Keratinocyte (primary cell): ENCODE data around the gene PXYLP1. TPM values are rescaled to one million over a fixed set of nuclear protein-coding genes. Genes with fewer than 3 reads are reported as not detected.
A peak's percentile ranks its signal among the peaks of the same experiment; 100 is the strongest.

Experiments used
- DNase-seq: peaks from one replicate; pipeline ENCODE4 v3.0.0-alpha.2; 2011; ENCODE audit warnings: low read depth, missing footprints, low spot score
- FAIRE-seq: peaks from 2 replicates; lab custom pipeline; 2011; peaks lifted over from hg19 to GRCh38; lab: Jason Lieb, UNC
- H2AFZ ChIP-seq: 2 replicates; pipeline ENCODE4 v1.6.0; 2012; ENCODE audit warnings: low read length, control low read depth, inconsistent platforms; ENCODE audit not compliant: control insufficient read depth
- H3K27ac ChIP-seq: 2 replicates; pipeline ENCODE4 v1.5.1; 2011; ENCODE audit warnings: low read length; ENCODE audit not compliant: control insufficient read depth, insufficient read depth
- H3K27me3 ChIP-seq: 3 replicates; pipeline ENCODE4 v1.6.0; 2011; ENCODE audit warnings: low read length; ENCODE audit not compliant: control insufficient read depth, insufficient read depth; ENCODE audit errors: extremely low read depth
- H3K36me3 ChIP-seq, 2 experiments: 2 replicates in 1 of 2; 3 replicates in 1 of 2; pipeline ENCODE4 v1.5.1; 2011; ENCODE audit warnings: low read length in 2 of 2, mild to moderate bottlenecking in 1 of 2; ENCODE audit not compliant: control insufficient read depth in 2 of 2, insufficient read depth in 2 of 2; ENCODE audit errors: extremely low read depth in 1 of 2
- H3K4me1 ChIP-seq: 3 replicates; pipeline ENCODE4 v1.5.1; 2011; ENCODE audit warnings: low read length; ENCODE audit not compliant: control insufficient read depth, insufficient read depth; ENCODE audit errors: extremely low read depth
- H3K4me2 ChIP-seq: 3 replicates; pipeline ENCODE4 v1.6.0; 2011; ENCODE audit warnings: low read depth, low read length; ENCODE audit not compliant: control insufficient read depth, insufficient read depth; ENCODE audit errors: extremely low read depth
- H3K4me3 ChIP-seq, 3 experiments: fragments of 200-600 bp in 1 of 3; sonication (generic) in 1 of 3; 2 replicates in 2 of 3; 3 replicates in 1 of 3; pipeline ENCODE4 v1.5.1; 2011 to 2016; ENCODE audit warnings: low read length in 3 of 3, mild to moderate bottlenecking in 3 of 3, control low read depth in 2 of 3, inconsistent platforms in 1 of 3, low read depth in 1 of 3, mixed read lengths in 1 of 3, mixed run types in 1 of 3, moderate library complexity in 1 of 3; ENCODE audit not compliant: control insufficient read depth in 2 of 3, insufficient read depth in 2 of 3; ENCODE audit errors: extremely low read depth in 1 of 3
- H3K79me2 ChIP-seq: 2 replicates; pipeline ENCODE4 v1.6.0; 2012; ENCODE audit warnings: low read length; ENCODE audit not compliant: control insufficient read depth, insufficient read depth
- H3K9ac ChIP-seq: 3 replicates; pipeline ENCODE4 v1.6.0; 2011; ENCODE audit warnings: low read length; ENCODE audit not compliant: control insufficient read depth, insufficient read depth; ENCODE audit errors: extremely low read depth
- H3K9me1 ChIP-seq: 3 replicates; pipeline ENCODE4 v1.6.0; 2011; ENCODE audit warnings: low read length; ENCODE audit not compliant: control insufficient read depth, insufficient read depth; ENCODE audit errors: extremely low read depth
- H3K9me3 ChIP-seq: 2 replicates; pipeline ENCODE4 v1.5.1; 2012; ENCODE audit warnings: low read depth, low read length; ENCODE audit not compliant: control insufficient read depth
- H4K20me1 ChIP-seq: 3 replicates; pipeline ENCODE4 v1.6.0; 2011; ENCODE audit warnings: low read length; ENCODE audit not compliant: control insufficient read depth, insufficient read depth; ENCODE audit errors: extremely low read depth
- CTCF ChIP-seq, 3 experiments: IDR thresholded peaks in 1 of 3; conservative IDR thresholded peaks in 1 of 3; optimal IDR thresholded peaks in 1 of 3; 2 replicates in 2 of 3; 3 replicates in 1 of 3; pipeline versions ENCODE3 to v1.5.1; 2011; ENCODE audit warnings: low read length in 3 of 3, mild to moderate bottlenecking in 3 of 3, moderate library complexity in 2 of 3, control low read depth in 1 of 3, inconsistent platforms in 1 of 3; ENCODE audit not compliant: insufficient read depth in 2 of 3; ENCODE audit errors: extremely low read depth in 1 of 3
- EZH2 ChIP-seq: IDR thresholded peaks from one replicate; pipeline ENCODE4 v1.6.1; 2012; ENCODE audit warnings: inconsistent platforms, mild to moderate bottlenecking, low read length, moderate library complexity
- dilution Hi-C: fragments of 300-500 bp; cut with MboI; formaldehyde crosslinking; loops from one replicate; pipeline ENCODE4 v1.7.0; 2020; ENCODE audit warnings: low sequenced_read_pairs; ENCODE audit not compliant: extremely low pct_ligation_motif_present
- polyA minus RNA-seq, 3 experiments: library from RNA; depleted of rRNA, polyadenylated mRNA; stranded (reverse); fragments of >200 nt; gene quantifications; 1 replicate in 1 of 3; 2 replicates in 1 of 3; 3 replicates in 1 of 3; pipeline ENCODE4 v1.2.3, GENCODE V29; 2011
- polyA plus RNA-seq, 5 experiments: library from polyadenylated mRNA; depleted of rRNA in 3 of 5; stranded (reverse) in 3 of 5; stranded (forward) in 1 of 5; unstranded in 1 of 5; fragments of >200 nt; gene quantifications; 1 replicate in 1 of 5; 2 replicates in 3 of 5; 3 replicates in 1 of 5; pipeline versions ENCODE4 v1.2.1 to v1.2.3, GENCODE V29; 2011 to 2012; ENCODE audit warnings: missing spikeins in 2 of 5, low read depth in 1 of 5, low replicate concordance in 1 of 5

Gene PXYLP1, protein sequence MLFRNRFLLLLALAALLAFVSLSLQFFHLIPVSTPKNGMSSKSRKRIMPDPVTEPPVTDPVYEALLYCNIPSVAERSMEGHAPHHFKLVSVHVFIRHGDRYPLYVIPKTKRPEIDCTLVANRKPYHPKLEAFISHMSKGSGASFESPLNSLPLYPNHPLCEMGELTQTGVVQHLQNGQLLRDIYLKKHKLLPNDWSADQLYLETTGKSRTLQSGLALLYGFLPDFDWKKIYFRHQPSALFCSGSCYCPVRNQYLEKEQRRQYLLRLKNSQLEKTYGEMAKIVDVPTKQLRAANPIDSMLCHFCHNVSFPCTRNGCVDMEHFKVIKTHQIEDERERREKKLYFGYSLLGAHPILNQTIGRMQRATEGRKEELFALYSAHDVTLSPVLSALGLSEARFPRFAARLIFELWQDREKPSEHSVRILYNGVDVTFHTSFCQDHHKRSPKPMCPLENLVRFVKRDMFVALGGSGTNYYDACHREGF
- 2.3 to 3.1 TPM (median 3.0 TPM) in 3 replicates for polyA plus RNA-seq
- 2.4 TPM for polyA plus RNA-seq (2011; ENCODE audit: low read depth)
- polyA plus RNA-seq (2011; cell fraction: cytosol; rRNA removed), result 1.4 and 2.3 TPM in 2 replicates
- 3.5 and 4.3 TPM in 2 replicates for polyA plus RNA-seq (2011; cell fraction: nucleus; rRNA removed)
- 2.1 and 3.4 TPM in 2 replicates for polyA plus RNA-seq (2012; ENCODE audit: low replicate concordance)
- polyA minus RNA-seq, result 3.4 to 6.6 TPM (median 4.7 TPM) in 3 replicates
- polyA minus RNA-seq (2011; cell fraction: cytosol; rRNA and poly(A)+ RNA removed), result 1.2 TPM
- polyA minus RNA-seq (2011; cell fraction: nucleus; rRNA and poly(A)+ RNA removed), result 2.6 and 4.5 TPM in 2 replicates

GRCh38 chr3:141231101-141231951 is at the start of gene PXYLP1:
Gene PXYLP1 (plus strand): TSS chr3:141231825. CDS start chr3:141260176, 28,351 bp downstream.
- Histone ChIP-seq H3K4me3 (peak within 1 kb of the TSS; percentile 54 to 70 (median 63)), H2AFZ (peak within 1 kb of the TSS; percentile 97), H3K27ac (peak within 1 kb of the TSS; percentile 34), H3K9ac (peak within 1 kb of the TSS; percentile 68), H3K4me1 (peaks cover 7% of the 10 kb centered on the region), H3K36me3 (no peaks in the 10 kb centered on the region), H4K20me1 (no peaks in the 10 kb centered on the region), H3K4me2 (peak within 1 kb of the TSS; percentile 72), H3K9me1 (no peaks in the 10 kb centered on the region), H3K27me3 (peaks cover 2% of the 10 kb centered on the region), H3K79me2 (no peaks in the 10 kb centered on the region), H3K9me3 (no peaks in the 10 kb centered on the region)
- FAIRE-seq (no peak), DNase-seq (peak; percentile 23)
- TF ChIP-seq EZH2, result no peak
- peak in 2 of 3 experiments; percentile 57 to 68 for TF ChIP-seq CTCF (optimal IDR thresholded peaks at IDR 0.05 in 1 of 3, IDR thresholded peaks at IDR 0.05 in 1 of 3, conservative IDR thresholded peaks at IDR 0.05 in 1 of 3; ENCODE audit: extremely low read depth in 1 of 3, insufficient read depth in 2 of 3, low read length in 3 of 3)
- dilution Hi-C loops, result no loop called here

GRCh38 chr3:141183606-141184005 is 48.0 kb upstream of the PXYLP1 start:
- no peaks in the 10 kb centered on the region for H3K36me3 ChIP-seq
- FAIRE-seq, result no peak
- H3K27ac ChIP-seq, result no peak overlapping the region
- H3K9me3 ChIP-seq, result no peaks in the 10 kb centered on the region
- no peak for TF ChIP-seq CTCF (optimal IDR thresholded peaks at IDR 0.05 in 1 of 3, IDR thresholded peaks at IDR 0.05 in 1 of 3, conservative IDR thresholded peaks at IDR 0.05 in 1 of 3; ENCODE audit: extremely low read depth in 1 of 3, insufficient read depth in 2 of 3, low read length in 3 of 3)
- no peak for TF ChIP-seq EZH2
- H3K4me2 ChIP-seq, result no peak overlapping the region
- no peak for DNase-seq
- no peaks in the 10 kb centered on the region for H3K79me2 ChIP-seq
- no peak overlapping the region for H2AFZ ChIP-seq
- H3K27me3 ChIP-seq, result no peaks in the 10 kb centered on the region
- no peak overlapping the region for H3K9ac ChIP-seq
- H3K9me1 ChIP-seq, result no peaks in the 10 kb centered on the region
- H3K4me1 ChIP-seq, result peaks cover 3% of the 10 kb centered on the region
- dilution Hi-C loops, result no loop called here
- no peak overlapping the region for H3K4me3 ChIP-seq
- no peaks in the 10 kb centered on the region for H4K20me1 ChIP-seq
